Stimulated activated CD4-positive, alpha-beta T cell treated with anti-CD3 and anti-CD28 coated beads, TNF-alpha, amount 100 ng/mL, for 48 hours (primary cell): Measurements from ENCODE around the gene IFIT2.
"Not testable (repeated sequence)": the region's sequence is repeated elsewhere in the genome, so short reads cannot be mapped to it uniquely, and the experiment has no call there.

Source experiments
- DNase-seq, 3 donors: peaks; one replicate each; pipeline ENCODE4 v3.0.0-alpha.2; 2020; ENCODE audit warnings: low read depth in 3 of 3

The IFIT2 gene

GRCh38 chr10:89301721-89302445 is at the start of gene IFIT2:
IFIT2 (plus strand) TSS chr10:89302046; CDS start chr10:89302124, 78 bp downstream.
- DNase-seq: no peak

- no peak for DNase-seq
Measured at GRCh38 chr10:89252225-89252585, 49.6 kb upstream of the IFIT2 start.

GRCh38 chr10:89255091-89255579 is 46.7 kb upstream of the IFIT2 start:
- DNase-seq: not testable (repeated sequence)

- DNase-seq: no peak
Measured at GRCh38 chr10:89255793-89256192, 46.1 kb upstream of the IFIT2 start.

- DNase-seq: no peak
Measured at GRCh38 chr10:89256340-89256739, 45.5 kb upstream of the IFIT2 start.

GRCh38 chr10:89256962-89257361 is 44.9 kb upstream of the IFIT2 start:
- DNase-seq: no peak

GRCh38 chr10:89257581-89257980 is 44.3 kb upstream of the IFIT2 start:
- DNase-seq: no peak

- DNase-seq: no peak
Measured at GRCh38 chr10:89258881-89259280, 43.0 kb upstream of the IFIT2 start.

- DNase-seq: no peak
Measured at GRCh38 chr10:89262086-89263051, 39.5 kb upstream of the IFIT2 start.

GRCh38 chr10:89263091-89263490 is 38.8 kb upstream of the IFIT2 start:
- DNase-seq: no peak

- no peak for DNase-seq
Measured at GRCh38 chr10:89263531-89263930, 38.3 kb upstream of the IFIT2 start.

GRCh38 chr10:89266721-89267453 is 35.0 kb upstream of the IFIT2 start:
- no peak for DNase-seq

- DNase-seq: no peak
Measured at GRCh38 chr10:89269433-89270152, 32.3 kb upstream of the IFIT2 start.

- DNase-seq: no peak
Measured at GRCh38 chr10:89270153-89270483, 31.7 kb upstream of the IFIT2 start.

- no peak for DNase-seq
Measured at GRCh38 chr10:89271532-89271931, 30.3 kb upstream of the IFIT2 start.

GRCh38 chr10:89273680-89274079 is 28.2 kb upstream of the IFIT2 start:
- no peak for DNase-seq

GRCh38 chr10:89274928-89275327 is 26.9 kb upstream of the IFIT2 start:
- no peak for DNase-seq

- no peak for DNase-seq
Measured at GRCh38 chr10:89275383-89275782, 26.5 kb upstream of the IFIT2 start.

- DNase-seq: no peak
Measured at GRCh38 chr10:89278034-89278535, 23.8 kb upstream of the IFIT2 start.

- no peak for DNase-seq
Measured at GRCh38 chr10:89278900-89279392, 22.9 kb upstream of the IFIT2 start.

GRCh38 chr10:89279421-89279869 is 22.4 kb upstream of the IFIT2 start:
- no peak for DNase-seq
